Naive B cell (primary cell): ENCODE results near the gene HOXC4. TPM values are rescaled to one million over a fixed set of nuclear protein-coding genes. Genes with fewer than 3 reads are reported as not detected.
A peak's percentile ranks its signal among the peaks of the same experiment; 100 is the strongest.

Experiments
- ATAC-seq, 2 donors: fragments of 150-1000 bp; cut with Tn5 transposase; 2 replicates each; pipeline ENCODE4 v1.10.0; 2021; ENCODE audit warnings: low read depth in 2 of 2, mild to moderate bottlenecking in 2 of 2, moderate library complexity in 2 of 2
- DNase-seq: peaks from one replicate; pipeline ENCODE4 v3.0.0; 2022
- H3K27ac Mint-ChIP-seq, 6 donors: one replicate each; pipeline ENCODE4 v1.8.0; 2020 to 2022; ENCODE audit warnings: mild to moderate bottlenecking in 6 of 6, mixed read lengths in 6 of 6, moderate library complexity in 5 of 6, inconsistent platforms in 2 of 6
- H3K27me3 Mint-ChIP-seq, 3 donors: one replicate each; pipeline ENCODE4 v1.8.0; 2021 to 2022; ENCODE audit warnings: mixed read lengths in 3 of 3, mild to moderate bottlenecking in 1 of 3
- H3K36me3 Mint-ChIP-seq, 2 donors: one replicate each; pipeline ENCODE4 v1.8.0; 2020 to 2022; ENCODE audit warnings: mixed read lengths in 2 of 2, inconsistent platforms in 1 of 2, mild to moderate bottlenecking in 1 of 2
- H3K4me1 Mint-ChIP-seq, 3 donors: one replicate each; pipeline ENCODE4 v1.8.0; 2020 to 2022; ENCODE audit warnings: mixed read lengths in 3 of 3, inconsistent platforms in 1 of 3, mild to moderate bottlenecking in 1 of 3, moderate library complexity in 1 of 3
- H3K4me3 Mint-ChIP-seq, 8 donors: one replicate each; pipeline ENCODE4 v1.8.0; 2020 to 2022; ENCODE audit warnings: mild to moderate bottlenecking in 8 of 8, mixed read lengths in 8 of 8, moderate library complexity in 8 of 8, inconsistent platforms in 2 of 8
- H3K9me3 Mint-ChIP-seq, 7 donors: one replicate each; pipeline ENCODE4 v1.8.0; 2020 to 2022; ENCODE audit warnings: mixed read lengths in 7 of 7, mild to moderate bottlenecking in 5 of 7, inconsistent platforms in 2 of 7, moderate library complexity in 1 of 7
- polyA plus RNA-seq, 6 donors: library from polyadenylated mRNA; unstranded; fragments of 300-500 nt; fragmentation: Illumina TruSeq; gene quantifications; one replicate each; pipeline ENCODE4 v1.2.3, GENCODE V29; 2021; ENCODE audit warnings: low read depth in 6 of 6

Gene HOXC4
- polyA plus RNA-seq, 6 donors from 2014 or later: 0.17 to 1.0 (median 0.42) TPM; not detected in 1

DNA sequence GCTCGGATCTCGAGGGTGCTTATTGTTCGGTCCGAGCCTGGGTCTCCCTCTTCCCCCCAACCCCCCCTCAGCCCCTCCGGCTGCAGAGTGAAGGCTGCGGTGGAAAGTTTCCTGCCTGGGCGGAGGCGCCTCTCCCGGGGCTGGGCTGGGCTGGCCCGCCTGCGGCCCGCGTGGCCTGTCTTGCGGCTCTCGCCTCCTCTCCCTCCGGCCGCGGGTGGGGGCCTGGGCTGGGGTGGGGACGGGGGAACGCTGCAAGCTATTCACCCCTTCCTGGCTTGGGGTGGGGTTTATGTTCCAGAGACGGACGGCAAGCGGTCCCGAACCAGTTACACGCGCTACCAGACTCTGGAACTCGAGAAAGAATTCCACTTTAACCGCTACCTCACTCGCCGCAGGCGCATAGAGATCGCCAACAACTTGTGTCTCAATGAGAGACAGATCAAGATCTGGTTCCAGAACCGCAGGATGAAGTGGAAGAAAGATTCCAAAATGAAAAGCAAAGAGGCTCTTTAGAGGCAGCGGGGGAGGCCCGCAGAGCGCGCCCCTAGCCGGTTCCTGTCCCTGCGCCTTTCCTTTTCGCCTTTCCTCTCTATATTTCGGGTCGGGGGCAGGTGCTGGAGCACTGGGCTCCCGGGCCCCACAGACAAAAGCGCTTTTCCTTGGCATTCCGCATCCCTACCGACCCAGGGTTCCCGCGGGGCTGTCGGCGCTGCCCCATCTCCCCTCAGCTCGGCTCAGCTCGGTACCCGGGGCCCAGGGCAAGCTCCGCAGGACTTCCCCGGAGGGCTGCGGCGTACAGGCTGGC is 19.5 kb upstream of the HOXC4 start:
- H3K4me1 Mint-ChIP-seq: peaks cover 21 to 27% (median 26%) of the 10 kb centered on the region in 3 donors
- peak; percentile 22 to 24 for ATAC-seq
- H3K27ac Mint-ChIP-seq: peak overlapping the region in 3 of 6 donors; percentile 76 to 95 (median 82)
- DNase-seq: no peak
- H3K36me3 Mint-ChIP-seq: no peaks in the 10 kb centered on the region
- peaks cover 0 to 8% (median 5%) of the 10 kb centered on the region in 7 donors for H3K9me3 Mint-ChIP-seq
- H3K4me3 Mint-ChIP-seq: peak overlapping the region; percentile 51 to 81 (median 76)
- peaks cover 79 to 96% (median 92%) of the 10 kb centered on the region in 3 donors for H3K27me3 Mint-ChIP-seq

DNA sequence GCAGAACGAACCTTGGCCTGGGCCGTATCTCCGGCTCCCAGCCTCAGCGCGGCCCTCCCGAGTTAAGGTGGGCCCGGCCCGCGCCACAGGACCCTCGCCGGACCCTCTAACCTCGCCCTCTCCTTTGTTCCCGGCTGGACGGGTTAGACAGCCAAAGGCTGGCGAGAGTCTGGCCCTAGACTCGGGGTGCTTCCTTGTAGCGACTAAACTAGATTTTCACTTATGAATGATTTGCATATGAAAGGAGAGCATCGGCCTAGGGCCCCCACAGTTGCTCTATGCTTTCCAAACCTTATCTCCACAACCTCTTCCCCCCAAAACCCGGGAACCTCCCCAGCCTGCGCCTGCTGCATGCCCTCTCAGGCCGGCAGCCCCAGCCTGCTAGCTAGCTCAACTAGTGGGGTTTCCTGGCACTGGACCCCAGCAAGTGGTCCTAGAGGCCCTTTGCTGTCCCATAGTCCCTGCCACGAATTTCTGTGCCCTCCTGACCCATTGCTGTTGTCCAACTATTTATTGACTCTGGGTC is 18.8 kb upstream of the HOXC4 start:
- peaks cover 21 to 26% (median 22%) of the 10 kb centered on the region in 3 donors for H3K4me1 Mint-ChIP-seq
- peak overlapping the region in 5 of 8 donors; percentile 51 to 78 (median 68) for H3K4me3 Mint-ChIP-seq
- H3K27ac Mint-ChIP-seq: peak overlapping the region in 4 of 6 donors; percentile 30 to 95 (median 83)
- peaks cover 0 to 6% (median 5%) of the 10 kb centered on the region in 7 donors for H3K9me3 Mint-ChIP-seq
- ATAC-seq (no peak), DNase-seq (no peak)
- H3K27me3 Mint-ChIP-seq: peaks cover 79 to 96% (median 95%) of the 10 kb centered on the region in 3 donors
- no peaks in the 10 kb centered on the region for H3K36me3 Mint-ChIP-seq

DNA sequence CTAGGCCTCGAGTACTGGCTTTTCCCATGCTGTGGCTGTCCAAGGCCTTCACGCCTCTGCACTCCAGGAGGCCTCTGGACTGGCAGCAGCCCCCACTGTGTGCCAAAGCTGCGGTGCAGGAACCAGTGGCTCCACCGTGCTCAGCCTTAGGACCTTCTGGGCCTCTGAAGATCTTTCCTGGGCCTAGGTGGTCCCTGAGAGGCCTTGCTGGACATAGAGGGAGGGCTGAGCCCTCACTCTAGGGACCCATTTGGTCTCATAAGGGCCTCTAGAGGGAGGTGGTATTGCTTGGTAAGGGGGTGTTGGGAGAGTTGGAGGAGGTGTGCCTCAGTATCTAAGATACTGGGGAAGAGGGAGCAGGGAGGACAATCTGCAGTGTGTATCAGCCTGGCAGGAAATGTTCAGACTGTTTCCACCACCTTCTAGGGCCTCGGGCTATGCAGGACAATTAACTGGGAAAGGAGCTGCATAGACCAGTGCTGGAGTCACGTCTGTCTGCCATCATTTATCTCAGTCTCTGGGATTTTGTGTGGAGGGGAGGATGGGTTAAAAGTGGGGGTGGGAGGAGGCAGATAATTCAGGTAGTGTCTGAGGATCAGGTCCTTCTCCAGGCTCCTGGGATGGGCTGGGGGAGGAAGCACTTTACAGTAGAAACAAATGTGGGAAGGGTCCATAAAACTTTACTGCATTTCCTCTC is 17.9 kb upstream of the HOXC4 start:
- Mint-ChIP-seq H3K36me3 (no peaks in the 10 kb centered on the region), H3K9me3 (peaks cover 0 to 10% (median 5%) of the 10 kb centered on the region in 7 donors), H3K4me3 (peak overlapping the region in 2 of 8 donors; percentile 71 to 78), H3K27ac (peak overlapping the region in 1 of 6 donors; percentile 62), H3K4me1 (peaks cover 20 to 22% (median 21%) of the 10 kb centered on the region in 3 donors), H3K27me3 (peaks cover 82 to 96% (median 95%) of the 10 kb centered on the region in 3 donors)
- ATAC-seq (no peak), DNase-seq (no peak)

DNA sequence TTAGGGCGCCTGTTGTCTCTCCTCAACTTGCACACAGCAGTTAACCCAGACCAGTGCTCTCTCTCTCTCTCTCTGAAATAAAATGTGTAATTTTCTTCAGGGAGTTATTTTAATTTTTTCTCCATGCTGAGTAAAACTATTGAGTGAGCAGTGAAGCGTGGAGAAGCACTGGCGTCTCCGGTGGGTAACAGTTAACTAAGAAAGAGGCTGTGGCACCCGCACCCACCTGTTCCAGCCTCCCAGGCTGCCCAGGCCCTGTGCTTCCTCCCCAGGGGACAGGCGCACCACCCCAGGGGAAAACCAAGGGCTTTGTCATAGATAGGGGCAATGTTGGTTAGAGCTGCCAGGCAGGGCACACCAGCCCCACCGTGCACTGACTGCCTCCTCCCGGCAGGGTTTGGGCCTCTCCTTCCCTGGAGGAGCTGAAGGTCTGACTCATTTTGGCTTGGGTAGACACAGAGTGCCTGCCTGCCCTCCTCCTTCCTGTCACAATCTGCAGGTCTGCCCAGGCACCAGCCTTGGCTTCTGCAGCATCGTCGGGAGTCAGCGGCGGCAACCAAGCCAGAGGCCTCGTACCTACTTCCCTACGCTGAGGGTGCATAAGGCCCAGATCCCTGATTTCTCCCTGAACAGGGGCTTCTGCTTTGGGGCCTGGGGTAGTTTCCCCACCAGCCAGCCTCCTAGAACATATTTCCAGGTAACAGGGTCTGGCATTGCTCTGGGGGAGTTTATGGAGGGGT is 16.8 kb upstream of the HOXC4 start:
- no peak for DNase-seq
- Mint-ChIP-seq H3K27me3 (peaks cover 82 to 96% (median 96%) of the 10 kb centered on the region in 3 donors), H3K4me1 (peaks cover 16 to 22% (median 17%) of the 10 kb centered on the region in 3 donors), H3K27ac (peak overlapping the region in 2 of 6 donors; percentile 26 to 74), H3K36me3 (no peaks in the 10 kb centered on the region), H3K4me3 (no peak overlapping the region), H3K9me3 (peaks cover 0 to 10% (median 5%) of the 10 kb centered on the region in 7 donors)
- ATAC-seq: peak in 1 of 2 donors; percentile 29

DNA sequence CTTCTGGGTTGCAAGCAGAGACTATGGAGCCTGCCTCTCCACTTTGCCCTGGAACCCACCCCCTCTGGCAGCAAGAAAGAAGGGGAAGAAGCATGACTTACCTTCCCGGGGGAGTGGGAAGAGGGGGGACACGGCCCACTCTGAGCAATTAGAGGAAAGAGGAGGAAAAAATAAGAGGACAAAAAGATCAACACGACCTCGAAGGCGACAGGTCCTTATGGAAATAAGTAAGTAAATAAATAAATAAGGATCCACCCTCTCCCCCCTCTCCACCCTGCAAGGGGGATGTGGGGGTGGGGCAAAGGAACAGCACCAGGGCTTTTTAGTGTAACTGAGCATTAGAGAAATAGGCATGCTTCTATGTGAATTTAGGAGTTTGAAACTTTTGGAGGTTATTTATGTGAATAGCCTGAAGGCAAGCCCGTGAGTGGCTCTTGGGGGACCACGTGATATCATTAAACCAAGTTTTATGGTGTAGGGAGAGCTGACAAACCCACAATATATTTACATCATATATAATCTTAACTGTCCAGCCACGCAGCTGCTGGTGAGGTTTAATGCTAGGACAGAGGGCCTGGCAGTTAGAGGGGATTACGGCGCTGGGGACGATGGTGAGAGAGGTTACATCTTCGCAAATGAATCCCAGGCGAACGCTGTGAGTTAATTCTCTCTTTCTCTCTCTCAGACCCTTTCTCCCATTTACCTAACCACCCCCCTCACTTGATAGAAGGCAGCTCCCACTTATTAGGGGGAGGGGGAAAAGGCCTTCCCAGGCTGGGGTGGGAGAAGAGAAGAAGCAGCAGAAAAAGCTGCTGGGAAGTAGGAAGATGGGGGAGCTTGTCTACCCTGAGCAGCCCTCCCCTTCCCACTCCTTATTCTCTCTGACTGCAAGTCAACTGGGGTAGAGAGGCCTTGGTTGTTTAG is 16.0 kb upstream of the HOXC4 start:
- peak overlapping the region in 1 of 8 donors; percentile 61 for H3K4me3 Mint-ChIP-seq
- no peak for DNase-seq
- H3K36me3 Mint-ChIP-seq: no peaks in the 10 kb centered on the region
- H3K27ac Mint-ChIP-seq: peak overlapping the region in 2 of 6 donors; percentile 74
- peaks cover 0 to 8% (median 3%) of the 10 kb centered on the region in 7 donors for H3K9me3 Mint-ChIP-seq
- ATAC-seq: no peak
- H3K27me3 Mint-ChIP-seq: peaks cover 80 to 96% (median 96%) of the 10 kb centered on the region in 3 donors
- H3K4me1 Mint-ChIP-seq: peaks cover 12 to 16% (median 13%) of the 10 kb centered on the region in 3 donors

DNA sequence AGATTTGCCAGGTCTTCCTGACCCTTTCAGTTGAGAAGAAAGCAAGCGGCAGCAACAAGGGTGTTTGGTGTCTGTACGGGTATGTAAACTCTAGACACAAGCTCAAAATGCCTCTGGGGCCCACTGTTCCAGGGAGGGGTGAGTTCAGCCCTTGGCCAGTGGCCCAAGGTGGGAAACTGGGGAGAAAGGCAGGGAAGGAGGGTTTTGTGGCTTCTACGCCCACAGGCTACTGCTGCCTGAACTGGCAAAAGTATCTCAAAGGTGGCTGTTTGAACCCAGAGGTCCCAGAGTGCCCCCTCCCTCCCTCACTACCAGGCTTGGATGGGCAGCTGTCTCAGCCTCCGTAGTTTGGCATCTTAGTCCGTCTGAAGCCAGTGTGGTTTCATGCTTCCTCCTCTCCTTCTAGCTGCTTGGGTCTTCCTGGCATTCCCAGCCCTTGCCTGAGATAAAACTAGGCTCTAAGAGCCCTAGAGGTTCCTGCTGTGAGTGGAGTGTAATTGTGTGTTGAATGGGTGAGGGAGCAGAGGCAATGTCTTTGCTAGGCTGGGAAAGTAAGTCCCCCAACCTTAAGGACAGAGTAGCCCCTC is 15.3 kb upstream of the HOXC4 start:
- Mint-ChIP-seq H3K27ac (no peak overlapping the region), H3K4me1 (peaks cover 6 to 11% (median 9%) of the 10 kb centered on the region in 3 donors), H3K36me3 (no peaks in the 10 kb centered on the region), H3K9me3 (peaks cover 0 to 6% (median 0%) of the 10 kb centered on the region in 7 donors), H3K27me3 (peaks cover 83 to 96% (median 96%) of the 10 kb centered on the region in 3 donors), H3K4me3 (no peak overlapping the region)
- no peak for DNase-seq
- no peak for ATAC-seq

DNA sequence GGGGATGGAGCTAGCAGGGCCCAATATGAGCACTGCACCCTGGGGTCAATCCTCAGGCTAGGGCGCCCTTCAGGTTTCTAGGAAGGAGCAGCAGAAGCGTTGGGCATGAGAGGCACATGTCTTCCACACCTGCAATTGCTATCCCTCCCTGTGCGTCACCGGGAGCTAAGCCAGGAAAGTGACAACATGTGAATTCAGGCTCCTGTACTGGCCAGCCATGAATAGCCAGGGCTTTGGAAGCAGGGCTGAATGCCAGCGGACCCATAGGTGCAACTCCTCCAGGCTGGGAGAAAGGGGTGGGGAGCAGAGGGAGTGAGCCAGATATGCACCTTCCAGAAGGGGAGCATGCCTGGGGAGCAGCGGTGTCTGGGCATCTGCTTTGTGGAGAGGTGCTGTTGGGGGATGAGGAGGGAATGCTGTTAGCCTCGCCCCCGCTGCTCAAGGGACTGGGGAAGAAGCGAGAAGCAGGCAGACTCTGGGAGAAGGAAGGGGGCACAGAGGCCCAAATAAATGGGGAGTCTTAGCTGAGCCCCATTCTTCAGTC is 14.7 kb upstream of the HOXC4 start:
- Mint-ChIP-seq H3K9me3 (peaks cover 0 to 6% (median 0%) of the 10 kb centered on the region in 7 donors), H3K27ac (no peak overlapping the region), H3K36me3 (no peaks in the 10 kb centered on the region), H3K4me3 (no peak overlapping the region), H3K27me3 (peaks cover 85 to 99% (median 96%) of the 10 kb centered on the region in 3 donors), H3K4me1 (peaks cover 4 to 9% (median 8%) of the 10 kb centered on the region in 3 donors)
- ATAC-seq (no peak), DNase-seq (no peak)

DNA sequence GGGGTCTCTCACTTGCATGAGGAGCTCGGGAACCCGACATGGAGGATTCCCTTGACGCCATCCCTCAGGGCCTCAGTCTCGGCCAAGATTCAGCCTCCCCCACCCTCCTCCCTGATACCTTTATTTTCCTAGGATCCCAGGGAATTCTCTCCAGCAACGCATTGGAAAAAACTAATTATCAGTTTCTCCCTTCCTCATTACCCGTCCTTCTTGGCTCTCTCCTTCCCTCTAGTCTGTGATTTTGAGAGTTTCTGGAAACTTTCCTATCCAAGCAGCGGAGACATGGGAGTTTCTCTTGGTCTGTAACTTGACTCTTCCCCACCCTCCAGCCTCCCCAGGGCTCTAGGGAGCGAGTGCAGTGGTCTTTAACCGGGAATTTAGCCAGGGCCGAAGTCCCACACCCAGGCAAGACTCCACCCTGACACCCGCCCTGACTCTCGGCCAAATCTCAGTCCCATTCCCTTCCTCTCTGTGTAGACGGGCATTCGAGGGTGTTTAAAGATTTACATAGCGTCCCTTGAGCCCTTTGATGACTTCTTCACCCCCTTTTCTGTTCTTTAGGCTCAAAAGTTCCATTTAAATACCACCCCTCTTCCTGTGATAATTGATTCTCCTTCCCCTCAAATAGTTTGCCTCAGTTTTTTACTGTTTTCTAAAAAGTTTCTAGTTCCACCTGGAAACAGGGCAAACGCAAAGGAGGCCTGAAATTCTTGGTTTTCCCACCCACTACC is 14.1 kb upstream of the HOXC4 start:
- Mint-ChIP-seq H3K4me1 (peaks cover 3 to 9% (median 4%) of the 10 kb centered on the region in 3 donors), H3K9me3 (peaks cover 0 to 4% (median 0%) of the 10 kb centered on the region in 7 donors), H3K27me3 (peaks cover 87 to 100% (median 100%) of the 10 kb centered on the region in 3 donors), H3K4me3 (peak overlapping the region in 1 of 8 donors; percentile 19), H3K27ac (peak overlapping the region in 1 of 6 donors; percentile 25), H3K36me3 (no peaks in the 10 kb centered on the region)
- ATAC-seq (no peak), DNase-seq (no peak)

DNA sequence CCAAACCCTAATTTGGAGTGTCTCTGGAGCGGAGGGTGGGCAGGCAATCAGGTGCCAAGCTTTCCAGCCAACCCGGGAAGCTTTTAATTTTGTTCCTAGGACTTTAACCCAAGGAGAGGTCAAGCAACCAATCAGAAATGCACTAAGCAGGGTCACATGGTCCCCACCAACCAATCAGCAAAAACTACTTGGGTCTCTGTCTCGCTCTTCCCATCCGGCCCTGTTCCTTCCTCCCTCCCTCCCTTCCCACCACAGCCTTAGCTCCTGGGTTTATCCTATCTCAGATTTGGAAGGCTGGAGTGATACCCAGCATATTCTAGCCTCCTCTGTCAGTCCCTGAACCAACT is 13.5 kb upstream of the HOXC4 start:
- peaks cover 89 to 100% (median 100%) of the 10 kb centered on the region in 3 donors for H3K27me3 Mint-ChIP-seq
- peak overlapping the region in 2 of 6 donors; percentile 25 to 27 for H3K27ac Mint-ChIP-seq
- H3K4me1 Mint-ChIP-seq: peaks cover under 1 to 6% (median under 1%) of the 10 kb centered on the region in 3 donors
- H3K4me3 Mint-ChIP-seq: peak overlapping the region in 2 of 8 donors; percentile 9 to 19
- DNase-seq: no peak
- no peak for ATAC-seq
- H3K36me3 Mint-ChIP-seq: no peaks in the 10 kb centered on the region
- H3K9me3 Mint-ChIP-seq: peaks cover 0 to 4% (median 0%) of the 10 kb centered on the region in 7 donors

DNA sequence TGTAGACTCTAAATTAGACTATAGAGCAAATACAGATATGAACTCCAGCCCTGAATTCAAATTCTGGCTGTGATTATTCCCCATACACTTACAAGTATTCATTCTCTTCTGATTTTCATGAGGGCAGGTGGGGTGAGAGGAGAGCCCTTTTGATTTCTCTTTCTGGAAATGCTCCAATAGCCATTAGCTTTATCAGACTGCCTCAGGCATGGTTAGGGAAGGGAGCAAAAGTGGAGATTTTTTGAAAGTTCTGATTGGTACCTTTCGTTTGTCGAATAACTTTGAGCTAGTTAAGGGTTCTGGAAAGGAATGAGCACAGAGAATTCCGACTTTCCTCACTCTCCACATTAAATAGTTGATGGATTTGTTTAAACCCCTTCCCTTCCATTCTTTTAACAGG is 13.0 kb upstream of the HOXC4 start:
- Mint-ChIP-seq H3K9me3 (peaks cover 0 to 4% (median 0%) of the 10 kb centered on the region in 7 donors), H3K27me3 (peaks cover 89 to 100% (median 100%) of the 10 kb centered on the region in 3 donors), H3K4me1 (peaks cover 0 to 5% (median 0%) of the 10 kb centered on the region in 3 donors), H3K4me3 (peak overlapping the region in 1 of 8 donors; percentile 9), H3K36me3 (no peaks in the 10 kb centered on the region), H3K27ac (no peak overlapping the region)
- no peak for ATAC-seq
- DNase-seq: no peak
